GM19043 (cell line): ENCODE results near the gene DDAH1.

Experiments
- ATAC-seq: cut with Tn5 transposase; IDR thresholded peaks from one replicate; pipeline ENCODE4 v1.9.1; 2021; ENCODE audit warnings: low read depth; ENCODE audit not compliant: unreplicated experiment

Gene DDAH1

DNA sequence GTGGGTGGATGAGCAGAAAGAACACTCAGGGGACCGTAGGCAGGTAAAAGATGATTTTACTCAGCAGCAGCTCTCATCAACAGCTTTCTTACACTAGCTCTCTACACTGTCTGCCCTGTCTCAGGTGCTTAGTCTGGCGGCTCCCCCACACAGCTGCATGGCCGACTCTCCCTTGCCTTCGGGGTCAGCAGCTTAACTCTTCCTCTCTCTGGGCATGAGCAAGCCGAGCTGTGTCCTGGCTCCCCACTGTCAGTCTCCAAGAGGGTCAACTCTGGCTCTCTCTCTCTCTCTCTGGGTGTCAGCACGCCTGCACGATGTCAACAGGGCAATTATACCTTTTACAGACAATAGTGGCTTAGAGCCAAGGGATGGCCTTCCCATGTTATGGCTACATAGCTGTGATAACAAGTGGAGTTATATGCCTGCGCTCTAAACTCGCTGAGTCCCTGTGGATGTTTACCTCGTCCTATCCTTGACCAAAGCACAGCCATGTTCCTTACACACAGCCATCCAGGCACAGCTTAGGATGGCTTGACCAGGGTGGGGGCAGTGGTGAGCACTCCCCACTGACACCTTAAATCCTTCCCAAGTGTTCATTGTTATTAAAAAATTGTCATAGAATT is 185.4 kb downstream of the DDAH1 start:
- no peak for ATAC-seq

DNA sequence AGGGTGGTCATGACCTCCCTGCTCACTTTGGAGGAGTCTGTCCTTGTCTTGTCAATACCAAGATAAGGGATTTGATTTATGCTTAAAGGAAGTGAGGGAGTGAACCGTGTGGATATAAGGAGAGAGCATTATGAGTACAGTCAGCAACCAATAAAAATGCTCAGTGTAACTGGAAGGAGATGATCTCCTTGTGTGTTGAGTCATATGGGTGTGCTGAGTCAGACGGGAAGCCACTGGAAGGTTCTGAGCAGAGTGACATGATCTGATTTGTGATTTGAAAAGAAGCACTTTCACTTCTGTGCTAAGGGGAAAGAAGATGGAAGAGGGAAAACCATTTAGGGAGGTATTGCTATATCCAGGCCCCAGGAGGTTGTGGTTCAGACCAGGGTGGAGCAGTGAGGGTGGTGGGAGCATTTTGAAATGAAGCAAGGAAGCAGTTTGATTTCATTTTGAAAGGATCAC is 186.1 kb downstream of the DDAH1 start:
- no peak for ATAC-seq

DNA sequence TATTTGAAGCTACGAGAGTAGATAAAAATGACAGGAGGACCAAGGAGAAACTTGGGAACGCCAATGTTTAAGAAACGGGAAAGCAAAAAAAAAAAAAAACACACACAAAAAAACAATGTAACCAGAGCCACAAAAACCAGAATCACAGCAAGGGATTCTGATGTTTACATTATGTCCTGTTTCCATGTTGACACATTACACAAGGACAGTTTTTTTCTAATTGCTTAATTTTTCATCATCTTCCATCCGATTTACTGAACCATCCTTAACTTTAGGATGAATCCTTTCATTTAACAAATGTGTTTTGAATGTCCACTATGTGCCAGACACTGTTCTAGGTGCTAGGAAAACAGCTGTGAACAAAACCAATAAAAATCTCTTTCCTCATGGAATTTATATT is 187.2 kb downstream of the DDAH1 start:
- no peak for ATAC-seq

DNA sequence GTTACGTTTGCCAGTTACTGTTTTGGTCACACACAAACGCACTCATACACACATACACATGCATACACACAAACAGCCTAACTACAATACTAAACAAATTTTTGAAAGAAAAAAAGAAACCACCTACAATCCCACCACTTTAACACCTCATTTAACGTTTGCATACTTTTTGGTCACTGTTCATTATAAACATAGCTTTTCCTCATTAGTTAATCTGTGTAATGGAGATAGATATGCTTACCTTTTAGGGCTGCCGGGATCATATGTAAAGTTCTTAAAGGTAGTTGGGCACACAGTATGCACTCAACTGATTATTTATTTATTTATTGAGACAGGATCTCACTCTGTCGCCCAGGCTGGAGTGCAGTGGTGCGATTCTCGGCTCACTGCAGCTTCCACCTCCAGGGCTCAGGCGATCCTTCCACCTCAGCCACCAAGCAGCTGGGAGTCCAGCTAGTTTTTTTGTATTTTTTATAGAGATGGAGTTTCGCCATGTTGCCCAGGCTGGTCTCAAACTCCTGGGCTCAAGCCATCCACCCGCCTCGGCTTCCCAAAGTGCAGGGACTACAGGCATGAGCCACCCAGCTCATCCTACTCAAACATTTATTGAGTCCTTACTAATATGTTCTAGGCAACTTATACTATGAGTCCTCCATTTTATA is 187.8 kb downstream of the DDAH1 start:
- ATAC-seq = no peak

DNA sequence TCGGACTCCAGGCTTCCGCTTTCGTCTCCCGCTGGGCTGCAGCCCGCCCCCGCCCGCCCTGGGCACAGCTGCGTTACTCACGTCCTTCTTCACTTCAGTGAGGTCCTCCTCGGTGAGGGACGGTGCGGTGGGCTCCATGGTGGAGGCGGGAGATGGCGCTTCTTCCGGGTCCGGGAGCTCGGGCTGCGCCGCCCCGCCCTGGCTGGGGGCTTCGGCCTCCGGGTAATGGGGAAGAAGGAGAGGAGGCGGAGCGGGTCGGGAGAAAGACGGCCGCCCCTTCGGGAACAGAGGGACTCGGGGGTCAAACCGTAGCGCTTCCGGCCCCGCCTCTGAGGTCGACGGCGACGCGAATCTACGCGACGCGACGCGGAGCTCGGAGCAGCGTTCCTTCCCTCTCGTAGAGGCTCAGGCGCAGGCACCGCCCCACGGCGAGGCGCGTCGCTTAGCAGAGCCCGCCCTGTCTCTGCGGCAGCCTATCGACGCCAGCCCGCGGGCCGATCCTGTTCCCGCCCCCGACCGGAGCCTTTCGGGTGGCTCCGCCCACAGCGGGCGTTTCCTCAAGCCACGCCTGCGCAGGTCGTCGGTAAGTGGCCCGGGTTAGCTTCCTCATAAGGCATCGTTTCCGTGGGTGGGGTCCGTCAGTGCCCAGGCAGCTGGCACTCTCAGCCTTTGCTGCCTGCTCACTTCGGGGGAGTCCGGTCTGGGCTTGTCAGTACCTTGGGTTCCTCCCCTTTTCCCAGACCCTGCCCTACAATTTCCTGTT is 188.6 kb downstream of the DDAH1 start, which contains the start of gene BCL10:
TSS of gene BCL10 (minus strand) at position 418 of the 763 bp plus-strand sequence. CDS start at position 138, 280 bp downstream.
- ATAC-seq = peak; percentile 95

DNA sequence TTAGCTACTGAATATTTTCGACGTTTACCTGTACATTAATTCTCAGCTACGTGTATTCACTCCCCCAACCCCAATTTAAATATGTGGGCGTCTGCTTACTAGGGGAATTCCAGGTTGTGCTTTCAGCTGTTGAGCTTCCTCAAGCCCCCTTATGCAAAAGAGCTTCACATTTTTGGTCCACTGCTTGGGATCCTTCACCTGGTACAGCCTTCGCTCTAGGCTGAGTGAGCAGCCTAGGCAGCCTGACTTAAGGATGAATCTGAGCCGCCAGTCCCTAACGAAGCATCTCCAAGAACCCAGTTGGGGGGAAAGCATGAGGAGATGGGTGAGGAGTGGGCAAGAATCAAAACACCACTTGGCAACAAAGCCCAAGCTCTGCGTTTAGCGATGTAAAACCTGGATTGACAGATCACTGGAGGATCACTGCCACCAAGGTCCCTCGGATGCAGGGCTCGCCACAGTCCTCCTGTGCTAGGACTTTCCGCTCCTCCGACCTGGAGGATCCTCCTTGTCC is 189.2 kb downstream of the DDAH1 start:
- ATAC-seq = peak; percentile 10

DNA sequence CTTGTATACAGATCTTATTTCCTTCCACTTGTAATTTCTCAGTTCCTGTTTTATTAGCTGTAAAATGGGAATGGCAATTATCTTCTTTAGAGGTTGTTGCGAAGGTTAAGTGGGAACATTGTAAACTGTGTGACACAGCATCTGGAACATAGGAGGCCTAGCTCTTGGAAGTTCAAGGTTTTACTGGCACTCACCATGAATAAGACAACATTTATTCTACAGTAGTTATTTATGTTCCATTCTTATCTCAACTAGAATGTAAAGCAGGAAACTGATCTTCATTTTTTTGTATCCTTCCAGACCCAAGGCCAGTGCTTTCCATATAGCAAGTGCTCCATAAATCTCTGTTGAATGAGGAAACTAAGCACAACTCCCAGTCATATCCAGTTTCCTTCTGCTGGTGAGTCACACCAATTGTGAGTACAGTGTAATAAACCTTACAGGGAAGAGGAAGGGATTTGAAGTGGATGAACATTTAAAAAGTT is 189.9 kb downstream of the DDAH1 start:
- ATAC-seq = no peak

DNA sequence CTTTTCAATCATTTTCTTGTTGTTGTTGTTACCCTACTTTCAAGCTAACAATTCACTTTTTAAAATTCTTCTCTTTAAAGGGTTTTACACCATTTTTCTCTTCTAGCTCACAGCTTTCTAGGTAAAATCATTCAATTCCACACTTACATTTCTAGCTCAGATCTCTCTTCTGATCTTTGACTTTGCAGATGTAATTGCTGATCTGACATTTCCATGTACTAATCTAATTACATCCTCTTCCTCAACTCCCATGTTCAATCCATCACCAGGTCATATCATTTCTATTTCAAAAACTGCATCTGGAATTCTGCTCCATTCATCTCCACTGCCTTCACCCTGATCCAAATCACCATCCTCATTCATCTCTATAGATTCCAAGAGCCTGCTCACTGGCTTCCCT is 191.6 kb downstream of the DDAH1 start:
- ATAC-seq = no peak

DNA sequence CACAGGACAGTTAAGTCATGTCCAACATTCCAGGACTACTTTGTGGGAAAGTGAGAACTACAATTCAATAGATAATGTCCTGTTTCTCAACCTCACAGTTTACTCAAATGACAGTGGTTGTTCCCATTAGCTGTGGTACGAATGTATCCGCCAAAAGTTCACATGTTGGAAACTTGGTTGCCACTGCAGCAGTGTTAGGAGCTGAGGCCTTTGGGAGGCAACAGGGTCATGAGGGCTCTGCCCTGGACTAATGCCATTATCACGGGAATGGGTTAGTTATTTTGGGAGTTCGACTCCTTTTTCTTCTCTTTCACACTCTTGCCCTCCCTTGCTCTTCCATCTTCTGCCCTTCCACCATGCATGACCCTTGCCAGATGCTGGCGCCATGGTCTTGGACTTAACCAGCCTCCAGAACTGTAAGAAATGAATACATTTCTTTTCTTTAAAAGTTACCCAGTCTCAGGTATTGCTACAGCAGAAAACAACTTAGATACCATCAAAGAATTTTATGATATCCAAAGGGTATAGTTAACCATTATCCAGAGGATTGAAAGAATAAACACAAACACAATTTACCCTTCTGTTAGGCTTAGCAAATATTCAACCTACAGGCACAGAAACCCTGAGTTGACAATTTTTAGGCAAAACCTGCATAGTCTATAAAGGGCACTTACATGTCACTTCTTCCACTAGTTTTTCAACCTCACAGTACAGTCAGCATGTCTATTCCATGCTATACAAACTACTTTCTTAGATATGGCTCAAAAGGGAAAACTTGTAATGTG is 196.0 kb downstream of the DDAH1 start:
- ATAC-seq = no peak
